Caki2 (cell line): ENCODE results near the gene FYTTD1. TPM values are rescaled to one million over a fixed set of nuclear protein-coding genes. Genes with fewer than 3 reads are reported as not detected.

Experiments used
- DNase-seq: peaks from one replicate; pipeline ENCODE4 v3.0.0-alpha.2; 2015; ENCODE audit warnings: low read depth
- in situ Hi-C: cut with HindIII; loops from 2 replicates; pipeline ENCODE4 v1.10.0; 2016; ENCODE audit warnings: low sequenced_read_pairs, low pct_unique_long_range_greater_than_20kb, mixed read lengths
- total RNA-seq: library from RNA; depleted of rRNA; stranded (reverse); fragments of >200 nt; shearing (Covaris generic); gene quantifications from 2 replicates; pipeline ENCODE4 v1.2.3, GENCODE V29; 2014; ENCODE audit warnings: low replicate concordance

The FYTTD1 gene
- total RNA-seq, 1 experiment from 2014 or later: 25.3 TPM

DNA sequence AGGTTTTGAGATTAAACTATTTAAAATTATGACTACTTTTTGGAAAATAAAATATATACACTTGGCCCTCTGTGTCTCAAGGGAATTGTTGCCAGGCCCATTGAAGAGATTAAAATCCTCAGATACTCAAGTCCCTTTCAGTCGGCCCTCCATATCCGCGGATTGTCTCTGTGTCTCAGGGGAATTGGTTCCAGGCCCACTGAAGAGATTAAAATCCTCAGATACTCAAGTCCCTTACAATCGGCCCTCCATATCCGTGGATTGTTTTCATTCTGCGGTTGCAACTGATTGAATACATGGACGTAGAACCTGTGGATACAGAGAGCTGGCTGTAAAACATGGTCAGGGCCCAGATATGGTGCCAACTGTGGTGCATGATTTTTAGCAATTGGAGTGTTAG is 25.6 kb downstream of the FYTTD1 start:
- DNase-seq: no peak
- in situ Hi-C loops: no loop called here

DNA sequence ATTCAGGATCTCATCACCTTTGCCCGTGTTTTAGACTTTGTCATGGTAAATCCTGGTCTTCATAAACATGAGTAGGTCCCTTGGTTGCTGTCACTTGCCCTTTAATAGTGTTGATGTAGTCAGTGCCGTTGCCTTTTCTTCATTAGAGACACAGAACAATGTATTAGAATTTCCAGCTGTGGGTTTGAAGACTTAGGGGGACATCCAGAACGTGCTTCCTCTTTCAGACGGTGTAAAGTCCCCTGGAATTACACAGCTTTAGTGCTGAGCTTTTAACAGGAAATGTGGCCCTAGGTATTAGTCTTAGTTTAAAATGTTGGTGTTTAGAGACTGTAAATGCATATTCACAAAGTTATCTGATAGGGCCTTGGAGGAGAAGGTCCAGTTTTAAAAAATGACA is 32.5 kb downstream of the FYTTD1 start:
- in situ Hi-C loops: no loop called here
- DNase-seq: no peak

DNA sequence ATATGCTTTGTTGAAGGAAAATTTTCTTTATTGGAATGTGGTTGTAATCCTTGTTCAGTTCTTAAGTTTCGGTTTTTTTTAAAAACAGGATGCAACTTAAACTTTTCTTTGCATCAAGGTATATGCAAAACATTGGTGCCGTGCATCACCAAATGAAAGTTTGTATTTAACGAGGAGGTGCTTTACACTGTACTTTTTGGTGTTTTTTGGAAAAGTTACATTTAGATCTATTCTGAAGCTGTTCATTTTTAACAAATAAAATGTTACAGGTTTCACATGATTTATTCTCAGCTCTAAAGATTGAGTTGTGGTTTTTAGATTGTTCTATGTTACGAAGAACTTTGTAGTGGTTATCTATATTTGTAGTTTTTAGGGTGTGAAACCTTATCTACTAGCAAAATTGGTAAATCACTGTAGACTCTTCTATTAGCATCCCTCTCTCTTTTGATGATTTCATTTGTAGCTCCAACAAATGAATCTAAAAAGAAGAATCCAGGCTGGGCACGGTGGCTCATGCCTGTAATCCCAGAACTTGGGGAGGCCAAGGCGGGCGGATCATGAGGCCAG is 34.4 kb downstream of the FYTTD1 start:
- no peak for DNase-seq
- in situ Hi-C loops: no loop called here

DNA sequence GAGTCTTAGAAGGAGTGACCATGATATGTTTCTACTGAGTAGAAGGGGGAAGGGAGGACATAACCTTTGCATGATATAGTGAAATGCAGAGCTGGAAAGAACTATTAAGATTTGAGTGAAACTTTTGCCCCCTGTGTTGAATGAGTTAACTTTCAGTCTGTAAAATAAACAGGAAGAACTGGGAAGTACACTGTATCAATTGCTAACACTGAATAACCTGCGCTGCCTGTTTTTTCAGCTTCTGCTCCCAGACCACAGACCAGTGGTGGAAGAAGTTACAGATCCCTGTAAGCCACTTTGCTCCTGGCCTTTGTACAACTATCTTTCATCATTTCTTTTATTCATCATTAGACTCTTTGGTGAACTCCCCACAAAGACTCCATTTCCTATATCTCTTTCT is 37.7 kb downstream of the FYTTD1 start:
- in situ Hi-C loops: no loop called here
- DNase-seq: no peak

DNA sequence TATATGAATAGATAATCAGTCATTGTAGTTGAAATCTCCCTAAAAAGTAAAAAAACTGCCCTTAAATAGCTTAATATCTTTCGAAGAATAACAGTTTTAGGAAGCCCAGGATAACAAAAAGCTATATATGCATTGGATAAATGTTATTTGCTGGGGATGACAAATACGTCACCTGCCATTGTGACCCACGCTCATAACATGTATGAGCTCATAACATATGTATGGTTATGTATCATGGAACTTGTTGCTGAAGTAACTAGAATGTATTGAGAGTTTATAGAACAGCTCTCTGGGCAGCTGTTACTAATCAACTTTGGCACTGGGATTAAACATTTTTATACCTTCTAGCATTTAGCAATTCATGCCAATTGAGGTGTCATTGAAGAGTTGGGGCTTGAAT is 39.6 kb downstream of the FYTTD1 start:
- no peak for DNase-seq
- in situ Hi-C loops: no loop called here

DNA sequence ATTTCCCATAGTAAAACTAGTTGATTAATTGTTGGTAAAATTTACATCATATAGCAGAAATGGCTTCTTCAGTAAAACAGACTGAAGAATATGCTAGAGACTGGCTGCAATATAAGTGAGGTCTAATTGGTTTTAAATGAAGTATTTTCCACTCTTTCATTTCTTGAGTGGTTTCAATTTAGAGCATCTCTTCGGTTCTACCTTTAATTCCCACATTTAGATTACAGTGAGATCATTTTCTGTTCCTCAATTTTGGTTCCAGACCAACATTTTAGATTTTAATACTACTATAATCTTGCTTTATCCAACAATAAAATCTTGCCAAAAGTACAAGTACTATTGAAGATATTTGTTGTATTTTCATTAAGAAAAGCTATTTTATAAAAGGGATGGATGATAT is 40.4 kb downstream of the FYTTD1 start:
- DNase-seq: no peak
- in situ Hi-C loops: no loop called here

DNA sequence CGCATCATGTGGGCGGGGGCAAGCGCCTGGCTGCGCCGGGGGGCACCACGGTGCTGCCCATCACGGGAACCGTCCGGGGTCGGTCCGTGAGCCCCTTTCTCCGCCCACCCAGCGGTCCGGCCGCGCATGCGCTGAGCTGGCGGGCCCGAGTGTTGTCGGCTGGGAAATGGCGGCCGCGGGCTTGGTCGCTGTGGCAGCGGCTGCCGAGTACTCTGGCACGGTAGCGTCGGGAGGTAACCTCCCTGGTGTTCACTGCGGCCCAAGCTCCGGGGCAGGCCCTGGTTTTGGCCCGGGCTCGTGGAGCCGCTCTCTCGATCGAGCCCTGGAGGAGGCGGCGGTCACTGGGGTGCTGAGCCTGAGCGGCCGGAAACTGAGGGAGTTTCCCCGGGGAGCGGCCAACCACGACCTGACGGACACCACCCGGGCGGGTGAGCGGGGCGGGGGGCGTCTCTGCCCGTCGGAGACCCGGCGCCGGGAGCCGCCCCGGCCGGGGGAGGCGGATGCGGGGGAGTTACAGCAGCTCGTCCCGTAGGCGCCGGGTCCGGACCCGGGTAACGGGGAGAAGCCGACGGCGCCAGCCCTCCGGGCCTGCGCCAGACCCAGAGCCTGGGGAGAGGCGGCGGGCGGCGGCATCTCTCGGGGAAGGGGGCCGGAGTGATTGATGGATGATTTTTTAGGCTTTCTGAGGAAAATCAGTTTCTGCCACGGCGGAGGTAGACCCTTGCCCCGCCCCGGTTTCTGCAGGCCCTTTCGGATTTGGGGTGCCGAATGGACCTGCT is 41.6 kb downstream of the FYTTD1 start, which contains the start of gene LRCH3:
LRCH3 (plus strand) TSS at position 142 of the 779 bp plus-strand sequence; CDS start at position 167, 25 bp downstream.
- in situ Hi-C loops: no loop called here

DNA sequence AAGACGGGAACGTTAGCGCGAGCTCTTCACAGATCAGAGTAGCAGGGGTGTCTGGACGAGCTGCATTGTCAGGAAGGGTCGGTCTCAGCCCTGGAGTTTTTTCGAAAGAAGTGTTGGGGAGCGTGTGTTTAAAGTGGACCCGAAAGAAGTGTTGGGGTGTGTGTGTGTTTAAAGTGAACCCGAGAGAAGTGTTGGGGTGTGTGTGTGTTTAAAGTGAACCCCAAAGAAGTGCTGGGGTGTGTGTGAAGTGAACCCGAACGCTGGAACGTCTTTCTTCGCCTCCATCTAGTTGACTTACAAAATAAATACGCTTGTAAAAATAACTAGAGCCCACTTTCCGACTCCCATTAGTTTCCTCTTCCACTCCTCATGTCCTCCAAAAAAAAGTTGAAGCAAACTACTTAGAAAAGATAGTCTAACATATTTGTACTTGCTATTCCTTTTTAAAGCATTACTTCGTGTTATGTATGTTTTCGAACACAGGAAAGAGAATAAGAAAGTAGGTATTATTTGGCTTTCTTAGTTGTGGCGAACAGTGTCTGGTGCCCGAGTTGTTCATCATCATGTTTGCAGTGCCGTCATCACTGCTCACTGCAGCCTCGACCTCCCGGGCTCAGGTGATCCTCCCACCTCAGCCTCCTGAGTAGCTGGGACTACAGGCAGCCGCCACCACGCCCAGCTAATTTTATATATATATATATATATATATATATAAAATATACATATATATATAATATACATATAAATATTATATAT is 42.4 kb downstream of the FYTTD1 start:
- in situ Hi-C loops: no loop called here

More for the DNA sequence above, 41.6 kb downstream of the FYTTD1 start, which contains the start of gene LRCH3:
- DNase-seq: peak; percentile 82

DNA sequence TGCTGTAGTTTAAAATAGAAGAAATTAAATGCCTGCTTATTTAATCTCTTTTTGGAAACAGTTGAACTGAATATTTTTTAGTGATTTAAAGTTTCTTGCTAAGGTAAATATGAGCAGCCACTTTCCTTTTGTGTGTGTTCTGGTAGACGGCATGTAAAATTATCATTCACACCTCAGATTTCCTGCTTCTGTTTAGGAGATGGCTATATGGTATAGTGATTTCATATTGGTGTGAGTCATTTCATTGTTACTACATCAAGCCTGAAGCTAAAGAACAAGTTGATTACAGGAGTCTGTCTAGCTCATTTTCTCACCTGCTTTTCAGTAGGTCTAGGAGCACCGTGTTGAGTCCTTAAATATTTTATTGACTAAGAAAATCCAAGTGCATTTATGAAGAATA is 43.6 kb downstream of the FYTTD1 start:
- DNase-seq: peak; percentile 16
- in situ Hi-C loops: no loop called here

More for the DNA sequence above, 42.4 kb downstream of the FYTTD1 start:
- peak; percentile 29 for DNase-seq

DNA sequence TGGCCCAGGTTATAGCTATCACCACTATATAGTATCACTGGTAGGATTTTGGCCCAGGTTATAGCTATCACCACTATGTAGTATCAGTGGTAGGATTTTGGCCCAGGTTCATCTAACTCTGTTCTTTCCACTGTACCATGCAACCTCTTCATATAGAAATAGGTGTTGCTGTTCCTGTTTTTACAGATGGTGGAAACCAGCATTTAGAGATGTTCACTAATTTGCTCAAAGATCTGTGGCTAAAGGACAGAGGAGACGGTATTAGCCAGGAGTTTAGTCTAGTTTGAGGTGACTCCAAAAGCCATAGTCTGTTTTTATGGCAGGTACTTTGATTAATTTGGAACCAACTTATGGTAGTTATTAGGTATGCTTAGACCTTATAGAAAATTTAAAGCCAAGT is 44.4 kb downstream of the FYTTD1 start:
- DNase-seq: no peak
- in situ Hi-C loops: no loop called here

DNA sequence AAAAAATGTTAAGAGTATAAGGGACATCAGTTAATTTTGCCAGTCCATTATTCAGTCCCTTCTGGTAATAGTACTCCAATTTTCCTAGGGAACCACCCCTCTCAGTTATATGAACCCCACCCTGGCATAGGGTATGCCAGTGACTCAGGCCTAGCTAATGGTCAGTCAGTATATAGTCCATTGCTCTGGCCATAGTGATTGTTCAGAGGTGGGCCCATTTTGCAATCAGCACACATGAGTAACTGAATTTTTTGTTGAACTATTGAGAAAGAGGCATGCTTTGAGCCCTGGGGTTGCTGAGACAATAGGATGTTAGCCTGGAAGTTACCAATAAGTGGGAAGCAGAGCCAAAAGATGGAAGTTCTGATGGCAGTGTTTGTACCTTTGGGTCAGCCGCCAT is 45.5 kb downstream of the FYTTD1 start:
- no peak for DNase-seq
- in situ Hi-C loops: no loop called here

DNA sequence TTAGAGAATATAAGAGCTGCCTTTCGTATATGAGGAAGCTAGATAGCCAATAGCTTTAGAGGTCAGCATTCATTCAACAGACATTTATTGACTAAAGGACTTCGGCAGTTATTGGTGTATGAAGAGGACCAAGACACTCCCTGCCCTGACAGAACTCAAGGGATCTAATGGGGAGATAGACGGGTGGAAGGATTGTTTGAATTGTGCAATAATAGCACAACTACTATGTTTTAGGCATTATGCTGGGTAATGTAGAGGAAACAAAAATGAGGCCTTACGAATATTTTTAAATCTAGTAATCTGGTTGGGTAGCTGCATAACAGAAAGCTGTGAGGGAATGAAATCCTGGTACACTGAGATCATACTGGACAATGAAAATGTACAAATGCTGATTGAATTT is 46.4 kb downstream of the FYTTD1 start:
- in situ Hi-C loops: no loop called here
- no peak for DNase-seq

DNA sequence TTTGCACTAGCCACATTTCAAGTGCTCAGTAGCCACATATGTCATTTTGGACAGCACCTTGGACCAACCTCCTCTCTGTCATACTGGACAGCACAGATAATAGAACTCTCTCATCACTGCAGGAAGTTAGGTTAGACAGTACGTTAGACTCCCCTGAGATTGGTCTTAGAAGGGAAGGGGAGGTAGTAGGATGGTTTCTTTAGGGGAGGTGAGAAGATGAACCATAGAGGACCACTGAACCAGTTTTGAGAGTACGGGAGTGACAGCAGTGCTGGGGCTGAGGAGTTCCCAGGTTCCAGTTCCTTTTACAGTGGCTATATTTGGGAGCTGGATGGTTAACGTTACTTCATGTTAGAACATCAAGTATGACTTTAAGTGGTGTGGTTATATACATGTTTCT is 49.2 kb downstream of the FYTTD1 start:
- DNase-seq: no peak
- in situ Hi-C loops: no loop called here

DNA sequence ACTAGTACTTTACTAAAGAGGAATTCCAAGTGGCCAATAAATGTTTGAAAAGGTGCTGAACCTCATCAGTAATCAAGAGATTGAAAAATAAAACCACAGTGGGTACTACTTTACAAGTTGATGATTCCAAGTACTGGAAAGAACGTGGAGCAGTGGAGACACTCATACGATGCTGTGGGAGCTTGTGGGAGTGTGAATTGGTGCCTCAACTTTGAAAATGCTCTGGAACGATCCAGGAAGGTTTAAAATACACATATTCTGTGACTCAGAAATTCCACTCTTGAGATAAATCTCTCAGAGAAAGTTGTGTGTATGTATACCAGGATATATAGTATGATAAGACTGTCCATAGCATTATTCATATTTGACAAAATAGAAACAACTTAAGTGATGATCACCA is 50.7 kb downstream of the FYTTD1 start:
- in situ Hi-C loops: no loop called here

DNA sequence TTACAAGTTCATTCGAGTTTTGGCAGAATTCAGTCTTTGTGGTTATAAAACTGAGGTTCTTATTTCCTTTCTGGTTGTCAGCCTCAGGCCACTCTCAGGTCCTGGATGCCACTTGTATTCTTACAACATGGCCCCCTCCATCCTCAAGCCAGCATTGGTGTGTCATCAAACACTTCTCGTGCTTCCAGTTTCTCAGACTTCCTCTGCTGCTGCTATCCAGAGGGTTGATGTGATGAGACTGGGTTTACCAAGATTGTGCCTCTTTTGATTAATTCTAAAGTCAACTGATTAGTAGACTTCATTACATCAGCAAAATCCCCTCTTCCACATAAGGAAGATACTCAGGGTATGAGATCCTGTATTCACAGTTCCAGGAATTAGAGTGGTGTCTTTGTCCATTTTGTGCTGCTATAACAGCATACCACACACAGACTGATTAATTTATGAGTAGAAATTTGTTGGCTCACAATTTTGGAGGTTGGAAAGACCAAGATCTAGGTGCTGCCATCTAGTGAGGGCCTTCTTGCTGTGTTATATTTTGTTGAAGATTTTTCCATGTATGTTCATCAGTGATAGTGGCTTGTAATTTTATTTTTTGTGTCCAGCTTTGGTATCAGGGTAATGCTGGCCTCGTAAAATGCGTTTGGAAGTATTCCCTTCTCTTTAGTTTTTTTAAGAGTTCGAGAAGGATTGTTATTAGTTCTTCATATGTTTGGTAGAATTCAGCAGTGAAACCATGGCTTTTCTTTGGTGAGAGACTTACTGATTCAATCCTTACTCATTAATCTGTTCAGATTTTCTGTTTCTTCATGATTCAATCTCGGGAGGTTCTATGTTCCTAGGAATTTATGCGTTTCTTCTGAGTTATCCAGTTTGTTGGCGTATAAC is 52.5 kb downstream of the FYTTD1 start:
- in situ Hi-C loops: no loop called here
- no peak for DNase-seq

More for the DNA sequence above, 50.7 kb downstream of the FYTTD1 start:
- DNase-seq: no peak

DNA sequence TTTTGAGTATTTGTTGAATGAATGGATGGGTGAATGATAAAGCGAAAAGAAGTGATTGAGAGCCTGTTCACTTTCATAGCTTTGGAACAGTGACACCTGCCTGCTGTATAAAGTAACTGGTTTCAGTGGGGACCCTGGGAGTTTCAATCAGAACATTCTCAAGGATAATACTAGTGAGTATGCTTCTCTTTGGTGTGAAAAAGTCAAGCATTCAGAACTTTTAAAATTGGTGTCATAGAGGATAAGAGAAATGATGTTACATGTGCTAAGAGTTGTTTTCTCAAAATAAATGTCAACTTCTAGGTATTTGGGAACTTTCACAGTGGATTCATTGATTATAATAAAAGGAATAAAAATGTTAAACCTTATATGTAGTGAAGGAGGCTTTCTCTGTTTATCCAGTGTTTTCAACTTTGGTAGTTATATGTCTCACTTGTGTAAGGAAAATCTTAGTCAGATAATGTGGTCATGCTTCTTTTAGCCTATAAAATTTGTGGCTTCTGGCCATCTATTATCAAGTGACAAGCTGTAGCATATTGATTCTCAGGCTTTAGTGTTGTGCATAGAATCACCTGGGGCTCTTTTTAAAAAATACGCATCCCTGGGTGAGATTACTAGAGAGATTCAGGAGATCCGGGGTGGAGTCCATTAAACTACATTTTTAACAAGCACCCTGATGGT is 53.2 kb downstream of the FYTTD1 start:
- in situ Hi-C loops: no loop called here
- DNase-seq: no peak

DNA sequence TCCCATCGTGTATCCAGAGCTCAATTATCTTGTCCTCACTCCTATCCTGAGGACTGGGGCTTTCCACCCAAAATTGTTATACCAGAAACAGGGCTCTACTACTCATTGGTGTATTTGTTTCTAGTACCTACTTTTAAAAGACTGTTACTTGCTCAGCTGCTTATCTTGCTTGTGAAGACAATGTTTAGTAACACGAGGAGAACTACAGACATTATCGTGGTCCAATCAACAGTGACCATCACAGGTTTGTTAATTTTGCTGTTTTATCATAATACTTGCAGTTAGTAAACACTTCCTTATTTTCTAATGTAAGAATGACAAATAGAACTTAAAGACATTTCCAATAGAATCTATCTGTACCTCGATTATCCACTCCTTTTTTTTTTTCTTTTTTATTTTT is 54.8 kb downstream of the FYTTD1 start:
- DNase-seq: no peak
- in situ Hi-C loops: no loop called here
